GM12872 (cell line): ENCODE measurements around the gene AGPAT4.

Experiments used
- CTCF ChIP-seq: IDR thresholded peaks from 3 replicates; pipeline ENCODE4 v1.5.1; 2011; ENCODE audit warnings: low read depth, mild to moderate bottlenecking, low read length, moderate library complexity; ENCODE audit not compliant: insufficient read depth

The AGPAT4 gene

DNA sequence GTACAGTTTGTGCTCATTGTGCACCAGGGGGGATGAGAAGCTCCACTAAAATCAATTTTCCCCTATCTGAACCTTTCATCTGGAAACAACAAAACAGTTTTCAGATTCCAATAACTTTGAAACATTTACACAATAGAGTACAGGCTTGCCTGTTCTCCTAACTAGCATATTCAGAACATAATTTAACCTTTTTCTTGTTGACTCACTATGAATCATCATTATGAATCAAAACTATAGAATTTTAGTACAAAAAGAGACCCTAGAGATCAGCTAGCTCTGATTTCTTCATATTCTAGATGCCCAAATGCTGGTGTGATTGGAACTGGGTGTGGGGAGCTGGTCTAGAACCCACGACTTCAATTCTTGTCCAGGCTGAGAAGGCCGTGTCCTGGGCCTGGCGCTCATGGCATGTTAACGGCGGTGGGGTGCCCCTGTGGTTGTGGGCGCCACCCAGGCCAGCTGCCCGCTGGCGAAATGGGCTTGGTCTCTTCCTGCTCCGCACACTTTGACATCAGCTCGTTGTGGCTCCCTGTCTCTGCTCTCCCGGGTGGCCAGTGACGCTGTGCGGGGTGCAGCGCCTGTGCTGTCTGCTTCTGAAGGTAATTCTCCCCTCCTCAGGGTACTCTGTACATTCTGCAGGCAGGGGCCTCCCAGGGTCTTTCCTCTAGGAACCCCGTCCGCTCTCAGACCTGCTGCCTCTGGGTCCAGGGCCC is 29.9 kb upstream of the AGPAT4 start:
- TF ChIP-seq CTCF: no peak

GRCh38 chr6:161302949-161303348 is 29.1 kb upstream of the AGPAT4 start:
- no peak for TF ChIP-seq CTCF

DNA sequence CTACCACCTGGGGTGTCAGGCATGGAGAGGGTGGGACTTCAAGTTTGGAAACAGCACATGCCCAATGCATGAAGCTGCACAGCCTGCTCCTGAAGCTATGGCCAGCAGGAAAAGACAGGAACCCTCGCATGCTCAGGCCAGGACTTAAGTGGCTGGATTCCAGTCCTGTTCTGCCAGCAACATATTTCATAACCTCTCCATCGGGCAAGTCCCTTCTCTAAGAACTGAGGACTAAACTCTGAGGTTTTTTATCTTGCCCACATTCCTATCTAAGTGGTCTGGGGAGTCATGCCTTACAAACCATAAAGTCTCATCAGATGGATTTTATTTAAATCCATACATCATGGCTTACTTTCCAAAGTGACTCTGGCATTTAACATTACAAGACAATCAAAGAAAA is 27.5 kb upstream of the AGPAT4 start:
- TF ChIP-seq CTCF: no peak

DNA sequence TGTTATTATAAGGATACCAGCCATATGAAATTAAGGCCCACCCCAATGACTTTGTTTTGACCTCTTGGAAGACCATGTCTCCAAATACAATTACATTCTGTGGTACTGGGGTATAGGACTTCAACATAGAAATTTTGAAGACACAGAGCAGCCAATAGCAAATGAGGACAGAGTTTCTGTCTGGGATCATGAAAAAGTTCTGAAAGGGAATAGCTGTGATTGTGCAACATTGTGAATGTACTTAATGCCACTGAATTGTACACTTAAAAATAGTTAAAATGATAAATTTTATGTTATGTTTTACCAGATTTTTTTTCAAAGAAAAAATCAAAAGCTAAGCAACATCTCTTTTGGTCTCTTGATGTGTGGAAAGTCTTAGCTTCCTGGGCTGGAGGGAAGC is 27.0 kb upstream of the AGPAT4 start:
- no peak for TF ChIP-seq CTCF

- TF ChIP-seq CTCF: no peak
Observed at GRCh38 chr6:161299726-161300125, 25.9 kb upstream of the AGPAT4 start.

DNA sequence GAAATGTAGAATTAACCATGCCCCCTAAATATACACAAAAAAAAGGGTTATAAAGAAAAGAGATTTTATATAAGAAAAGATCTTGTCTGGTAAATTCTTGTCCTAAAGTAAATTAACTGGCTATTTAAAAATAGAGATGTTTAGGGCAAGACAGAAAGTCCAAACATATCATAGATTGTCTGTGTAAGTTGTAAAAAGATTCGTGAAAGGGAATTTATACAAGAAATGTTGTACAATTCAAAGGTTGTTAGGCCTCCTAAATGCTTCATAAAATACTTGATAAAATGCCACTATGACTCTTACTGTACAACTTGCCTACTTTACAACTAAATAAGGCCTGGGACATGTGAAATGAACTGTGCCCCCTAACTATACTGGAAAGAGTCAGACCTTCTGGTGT is 21.9 kb upstream of the AGPAT4 start:
- TF ChIP-seq CTCF: no peak

DNA sequence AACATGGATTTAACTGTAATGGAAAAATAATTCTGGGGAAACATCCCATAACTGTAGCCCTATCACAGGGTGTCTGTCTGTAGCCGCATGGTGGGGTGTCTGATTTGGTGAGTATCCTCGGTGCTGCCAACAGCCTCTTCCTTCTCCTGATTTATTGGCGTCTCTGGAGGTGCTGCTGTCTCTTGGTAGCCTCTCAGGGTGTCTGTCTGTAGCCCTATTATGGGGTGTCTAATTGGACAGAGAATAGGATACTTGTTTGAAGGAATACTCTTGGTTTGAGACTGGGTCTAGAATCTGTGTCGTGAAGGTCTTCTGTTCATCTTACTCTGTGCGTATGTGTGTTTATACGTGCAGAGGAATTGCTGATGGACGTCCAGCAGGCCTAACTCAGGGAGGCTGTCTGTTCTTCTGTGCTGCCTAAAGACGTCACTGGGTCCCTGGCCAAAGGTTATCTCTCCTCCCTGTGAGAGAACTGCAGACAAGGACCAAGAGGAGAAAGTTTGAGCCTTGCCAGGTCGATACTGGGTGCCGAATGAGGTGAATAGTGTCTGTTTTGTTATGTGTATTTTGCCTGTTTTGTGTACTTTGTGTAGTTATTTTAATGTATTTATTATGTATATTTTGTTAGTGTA is 18.9 kb upstream of the AGPAT4 start:
- no peak for TF ChIP-seq CTCF
